ENCODE results near the gene PLEKHD1. TPM values are rescaled to one million over a fixed set of nuclear protein-coding genes. Genes with fewer than 3 reads are reported as not detected.
A peak's percentile ranks its signal among the peaks of the same experiment; 100 is the strongest.

The PLEKHD1 gene
- total RNA-seq, 1 experiment from 2014 or later, result 0.15 TPM

DNA sequence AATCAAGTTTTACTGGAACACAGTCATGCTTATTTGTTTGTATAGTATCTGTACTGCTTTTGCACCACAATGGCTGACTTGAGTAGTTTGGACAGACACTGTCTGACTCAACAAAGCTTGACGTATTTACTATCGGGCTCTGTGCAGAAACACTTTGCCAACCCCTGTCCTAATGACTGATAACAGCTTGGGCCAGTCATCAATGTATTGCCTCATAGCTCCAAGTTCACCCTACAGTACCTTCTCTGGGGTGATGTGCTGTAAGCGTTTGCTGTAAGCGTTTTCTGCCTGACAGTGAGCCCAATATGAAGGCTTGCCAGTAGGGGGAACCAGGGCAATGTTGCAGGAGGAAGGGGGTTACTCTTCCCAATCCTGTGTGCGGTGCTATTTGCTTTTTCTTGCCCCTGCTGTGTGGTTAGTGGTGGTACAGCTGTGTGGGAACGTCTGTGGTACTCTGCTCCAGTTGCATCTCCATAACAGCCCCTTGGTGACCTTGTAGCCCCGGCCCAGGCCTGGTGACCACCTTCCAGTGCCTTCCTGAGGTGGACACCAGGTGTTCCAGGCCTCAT, 95.6 kb downstream of the PLEKHD1 start:
- no peaks in the 10 kb centered on the region for H3F3A ChIP-seq (ENCODE audit: low read length, unreplicated experiment)
- no peak overlapping the region for H3K9ac ChIP-seq (ENCODE audit: low read length)
- no peak overlapping the region for H3K4me3 ChIP-seq (ENCODE audit: low read length)
- ATAC-seq, result peak; percentile 70
- H3K9me2 ChIP-seq (replicated peaks; ENCODE audit: low read length), result no peaks in the 10 kb centered on the region
- no peak overlapping the region for H2AFZ ChIP-seq (ENCODE audit: low read length)
- ChIA-PET CTCF (interaction anchor here (0.5 kb wide), 1 partner anchor 66 kb away, joined by 3 read pairs; no protein-coding TSS in a partner anchor), POLR2A (ENCODE audit: unreplicated experiment) (no interaction called here)
- 0 out of 2 replicates have a peak overlapping the region, but pooled peaks have one; percentile 9 for H3K4me2 ChIP-seq (ENCODE audit: low read length)
- peaks cover 11% of the 10 kb centered on the region for H3K4me1 ChIP-seq (ENCODE audit: insufficient read depth, low read length)
- H3K79me2 ChIP-seq (ENCODE audit: low read length), result no peaks in the 10 kb centered on the region
- no peak overlapping the region for H3K27ac ChIP-seq (ENCODE audit: low read length)
- H3K36me3 ChIP-seq (ENCODE audit: low read depth, low read length), result no peaks in the 10 kb centered on the region
- no peak for TF ChIP-seq EZH2 (IDR thresholded peaks at IDR 0.05; ENCODE audit: low read length, unreplicated experiment)
- no peak for TF ChIP-seq EZH2phosphoT487 (IDR thresholded peaks at IDR 0.05; ENCODE audit: borderline replicate concordance, low read length)
- peak; percentile 74 for TF ChIP-seq CTCF (conservative IDR thresholded peaks at IDR 0.05; ENCODE audit: low read depth, low read length)
- peak; percentile 78 for DNase-seq
- H4K20me1 ChIP-seq (ENCODE audit: low read length), result no peaks in the 10 kb centered on the region
- BruUV-seq (replicated peaks), result no TSS peak
- H3K9me3 ChIP-seq (ENCODE audit: low read length), result no peaks in the 10 kb centered on the region
- H3K27me3 ChIP-seq (ENCODE audit: low read length), result peaks cover 10% of the 10 kb centered on the region; the same call in 1 of the 2 replicates
- intact Hi-C loops (cut with micrococcal nuclease), result no loop called here

Other genes starting within 250 kb of the PLEKHD1 start
- gene GALNT16, start 224.6 kb upstream of the PLEKHD1 start, total RNA-seq (2014; rRNA removed), result 0.17 and 0.33 TPM in 2 replicates
- gene ERH, start 86.4 kb upstream of the PLEKHD1 start, total RNA-seq (2014; rRNA removed), result 128 and 132 TPM in 2 replicates
- gene SLC39A9, start 86.0 kb upstream of the PLEKHD1 start, total RNA-seq (2014; rRNA removed), result 74.9 and 80.8 TPM in 2 replicates
- not detected in 2 replicates for gene CCDC177, start 90.1 kb downstream of the PLEKHD1 start, total RNA-seq (2014; rRNA removed)
- gene SUSD6, start 126.9 kb downstream of the PLEKHD1 start, total RNA-seq (2014; rRNA removed), result 6.1 and 9.3 TPM in 2 replicates

Data from PC-3 (cell line).